ENCODE measurements around the gene ASB6. TPM values are rescaled to one million over a fixed set of nuclear protein-coding genes. Genes with fewer than 3 reads are reported as not detected.

The ASB6 gene
- total and polyA plus RNA-seq, 2 of the 13 experiments (the other 11 are each of a cell fraction or from before 2014, with no cell fraction given): 8.2 to 8.4 TPM

- TF ChIP-seq ZBTB2 (CRISPR knock-in tag; IDR thresholded peaks at IDR 0.05; ENCODE audit: low read depth) (peak; percentile 90), CBX1 (IDR thresholded peaks at IDR 0.05; ENCODE audit: low read depth) (peak; percentile 92), HOMEZ (CRISPR knock-in tag; IDR thresholded peaks at IDR 0.05; ENCODE audit: low read depth) (peak; percentile 79), ZNF558 (CRISPR knock-in tag; IDR thresholded peaks at IDR 0.05; ENCODE audit: borderline replicate concordance) (peak; percentile 73; the same call in 1 of the 2 replicates), ARHGAP35 (CRISPR knock-in tag; IDR thresholded peaks at IDR 0.05; ENCODE audit: borderline replicate concordance) (peak; percentile 89; the same call in 1 of the 2 replicates), ZNF549 (CRISPR knock-in tag; IDR thresholded peaks at IDR 0.05) (0 out of 2 replicates have a peak, but pooled peaks have one; percentile 15), ZNF510 (CRISPR knock-in tag; IDR thresholded peaks at IDR 0.05; ENCODE audit: low read depth) (0 out of 2 replicates have a peak, but pooled peaks have one; percentile 52), ZNF644 (CRISPR knock-in tag; IDR thresholded peaks at IDR 0.05; ENCODE audit: low read depth) (no peak), DMAP1 (CRISPR knock-in tag; IDR thresholded peaks at IDR 0.05) (peak; percentile 56), ZNF766 (CRISPR knock-in tag; IDR thresholded peaks at IDR 0.05; ENCODE audit: borderline replicate concordance) (peak; percentile 89; the same call in 1 of the 2 replicates), ZNF577 (CRISPR knock-in tag; IDR thresholded peaks at IDR 0.05; ENCODE audit: borderline replicate concordance, low read depth) (no peak), HOXA9 (CRISPR knock-in tag; IDR thresholded peaks at IDR 0.05; ENCODE audit: borderline replicate concordance) (no peak; the same call in 1 of the 2 replicates), SKI (IDR thresholded peaks at IDR 0.05; ENCODE audit: partially characterized antibody) (peak; percentile 78), ZNF350 (CRISPR knock-in tag; IDR thresholded peaks at IDR 0.05; ENCODE audit: borderline replicate concordance, low read depth) (peak; percentile 61; the same call in 1 of the 2 replicates), BCL6 (CRISPR knock-in tag; IDR thresholded peaks at IDR 0.05) (peak; percentile 67; the same call in 1 of the 2 replicates), SPEN (CRISPR knock-in tag; IDR thresholded peaks at IDR 0.05; ENCODE audit: low read depth) (peak; percentile 99), ZNF556 (CRISPR knock-in tag; IDR thresholded peaks at IDR 0.05; ENCODE audit: borderline replicate concordance) (peak; percentile 97; the same call in 1 of the 2 replicates)
- TF ChIP-seq, protein P1, sequence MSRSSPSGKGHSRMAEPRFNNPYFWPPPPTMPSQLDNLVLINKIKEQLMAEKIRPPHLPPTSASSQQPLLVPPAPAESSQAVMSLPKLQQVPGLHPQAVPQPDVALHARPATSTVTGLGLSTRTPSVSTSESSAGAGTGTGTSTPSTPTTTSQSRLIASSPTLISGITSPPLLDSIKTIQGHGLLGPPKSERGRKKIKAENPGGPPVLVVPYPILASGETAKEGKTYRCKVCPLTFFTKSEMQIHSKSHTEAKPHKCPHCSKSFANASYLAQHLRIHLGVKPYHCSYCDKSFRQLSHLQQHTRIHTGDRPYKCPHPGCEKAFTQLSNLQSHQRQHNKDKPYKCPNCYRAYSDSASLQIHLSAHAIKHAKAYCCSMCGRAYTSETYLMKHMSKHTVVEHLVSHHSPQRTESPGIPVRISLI (CRISPR knock-in tag; IDR thresholded peaks at IDR 0.05; ENCODE audit: borderline replicate concordance): peak; percentile 55; the same call in 1 of the 2 replicates
- TF ChIP-seq, protein P2, sequence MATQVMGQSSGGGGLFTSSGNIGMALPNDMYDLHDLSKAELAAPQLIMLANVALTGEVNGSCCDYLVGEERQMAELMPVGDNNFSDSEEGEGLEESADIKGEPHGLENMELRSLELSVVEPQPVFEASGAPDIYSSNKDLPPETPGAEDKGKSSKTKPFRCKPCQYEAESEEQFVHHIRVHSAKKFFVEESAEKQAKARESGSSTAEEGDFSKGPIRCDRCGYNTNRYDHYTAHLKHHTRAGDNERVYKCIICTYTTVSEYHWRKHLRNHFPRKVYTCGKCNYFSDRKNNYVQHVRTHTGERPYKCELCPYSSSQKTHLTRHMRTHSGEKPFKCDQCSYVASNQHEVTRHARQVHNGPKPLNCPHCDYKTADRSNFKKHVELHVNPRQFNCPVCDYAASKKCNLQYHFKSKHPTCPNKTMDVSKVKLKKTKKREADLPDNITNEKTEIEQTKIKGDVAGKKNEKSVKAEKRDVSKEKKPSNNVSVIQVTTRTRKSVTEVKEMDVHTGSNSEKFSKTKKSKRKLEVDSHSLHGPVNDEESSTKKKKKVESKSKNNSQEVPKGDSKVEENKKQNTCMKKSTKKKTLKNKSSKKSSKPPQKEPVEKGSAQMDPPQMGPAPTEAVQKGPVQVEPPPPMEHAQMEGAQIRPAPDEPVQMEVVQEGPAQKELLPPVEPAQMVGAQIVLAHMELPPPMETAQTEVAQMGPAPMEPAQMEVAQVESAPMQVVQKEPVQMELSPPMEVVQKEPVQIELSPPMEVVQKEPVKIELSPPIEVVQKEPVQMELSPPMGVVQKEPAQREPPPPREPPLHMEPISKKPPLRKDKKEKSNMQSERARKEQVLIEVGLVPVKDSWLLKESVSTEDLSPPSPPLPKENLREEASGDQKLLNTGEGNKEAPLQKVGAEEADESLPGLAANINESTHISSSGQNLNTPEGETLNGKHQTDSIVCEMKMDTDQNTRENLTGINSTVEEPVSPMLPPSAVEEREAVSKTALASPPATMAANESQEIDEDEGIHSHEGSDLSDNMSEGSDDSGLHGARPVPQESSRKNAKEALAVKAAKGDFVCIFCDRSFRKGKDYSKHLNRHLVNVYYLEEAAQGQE (IDR thresholded peaks at IDR 0.05; ENCODE audit: borderline replicate concordance in 1 of 2, low read depth in 1 of 2, low read length in 2 of 2): no peak
Measured at GRCh38 chr9:129641750-129642585, at the start of gene ASB6 (continued).
